ENCODE measurements around the gene USP53. TPM values are rescaled to one million over a fixed set of nuclear protein-coding genes. Genes with fewer than 3 reads are reported as not detected.
"Not testable (repeated sequence)": the region's sequence is repeated elsewhere in the genome, so short reads cannot be mapped to it uniquely, and the experiment has no call there.

The USP53 gene
- polyA plus RNA-seq, 4 donors: 34.0 to 46.2 (median 39.2) TPM

GRCh38 chr4:119227690-119228089, 15.2 kb downstream of the USP53 start:
- DNase-seq (ENCODE audit: low read depth in 4 of 4, low spot score in 2 of 4): no peak

GRCh38 chr4:119228406-119228805, 15.9 kb downstream of the USP53 start:
- no peak for DNase-seq (ENCODE audit: low read depth in 4 of 4, low spot score in 2 of 4)

GRCh38 chr4:119229908-119230687, 17.6 kb downstream of the USP53 start:
- no peak for DNase-seq (ENCODE audit: low read depth in 4 of 4, low spot score in 2 of 4)

- DNase-seq (ENCODE audit: low read depth in 4 of 4, low spot score in 2 of 4): no peak
Observed at GRCh38 chr4:119231491-119231890, 19.0 kb downstream of the USP53 start.

DNA sequence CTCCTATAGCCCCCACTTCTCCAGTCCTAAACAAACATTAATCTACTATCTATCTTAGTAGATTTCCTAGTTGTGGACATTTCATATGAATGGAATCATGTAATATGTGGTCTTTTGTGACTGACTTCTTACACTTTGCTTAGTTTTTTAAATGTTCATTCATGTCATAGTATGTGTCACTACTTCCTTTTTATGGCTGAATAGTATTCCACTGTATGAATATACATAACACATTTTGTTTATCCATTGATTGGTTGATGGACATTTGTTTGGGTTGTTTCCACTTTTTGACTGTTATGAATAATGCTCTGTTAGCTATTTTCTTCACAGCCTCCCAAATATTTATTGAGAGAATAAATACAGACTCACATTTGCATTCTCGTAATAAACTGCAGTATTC, 19.8 kb downstream of the USP53 start:
- no peak for DNase-seq (ENCODE audit: low read depth in 4 of 4, low spot score in 2 of 4)

DNA sequence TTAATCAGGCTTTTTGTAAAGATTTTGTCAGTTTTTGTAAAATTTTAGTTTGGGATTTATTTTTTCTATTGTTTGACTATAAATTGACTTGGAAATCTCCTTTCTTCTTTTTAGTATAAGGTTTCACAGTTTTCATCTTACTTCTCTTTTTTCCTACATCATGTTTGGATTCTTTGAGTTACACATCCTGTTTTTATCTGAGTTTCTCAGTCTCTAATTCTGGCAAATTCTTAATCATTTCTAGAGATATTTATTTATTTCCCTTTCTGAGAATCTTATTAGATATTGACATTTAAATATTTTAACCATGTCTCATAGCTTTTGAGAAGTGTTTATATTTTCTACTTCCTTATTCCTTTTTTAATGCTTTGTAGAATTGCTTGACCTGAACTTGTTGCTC, 20.7 kb downstream of the USP53 start:
- DNase-seq (ENCODE audit: low read depth in 4 of 4, low spot score in 2 of 4): no peak

- DNase-seq (ENCODE audit: low read depth in 4 of 4, low spot score in 2 of 4): no peak
Observed at GRCh38 chr4:119233750-119234149, 21.2 kb downstream of the USP53 start.

GRCh38 chr4:119237201-119237600, 24.7 kb downstream of the USP53 start:
- no peak for DNase-seq (ENCODE audit: low read depth in 4 of 4, low spot score in 2 of 4)

DNA sequence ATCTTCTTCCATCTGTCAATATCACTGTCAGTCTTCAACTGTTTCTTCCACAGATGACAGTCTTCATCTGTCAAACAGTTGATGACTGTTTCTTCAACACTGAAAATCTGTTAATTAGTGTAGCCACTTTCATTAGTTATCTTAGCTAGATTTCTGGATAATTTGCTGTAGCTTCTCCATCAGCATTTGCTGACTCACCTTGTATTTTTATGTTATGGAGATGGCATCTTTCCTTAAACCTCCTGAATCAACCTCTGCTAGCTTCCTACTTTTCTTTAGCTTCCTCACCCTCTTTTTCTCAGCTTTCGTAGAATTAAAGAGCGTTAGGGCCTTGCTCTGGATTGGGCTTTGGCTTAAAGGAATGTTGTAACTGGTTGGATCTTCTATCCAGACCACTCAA, 25.1 kb downstream of the USP53 start:
- no peak for DNase-seq (ENCODE audit: low read depth in 4 of 4, low spot score in 2 of 4)

DNA sequence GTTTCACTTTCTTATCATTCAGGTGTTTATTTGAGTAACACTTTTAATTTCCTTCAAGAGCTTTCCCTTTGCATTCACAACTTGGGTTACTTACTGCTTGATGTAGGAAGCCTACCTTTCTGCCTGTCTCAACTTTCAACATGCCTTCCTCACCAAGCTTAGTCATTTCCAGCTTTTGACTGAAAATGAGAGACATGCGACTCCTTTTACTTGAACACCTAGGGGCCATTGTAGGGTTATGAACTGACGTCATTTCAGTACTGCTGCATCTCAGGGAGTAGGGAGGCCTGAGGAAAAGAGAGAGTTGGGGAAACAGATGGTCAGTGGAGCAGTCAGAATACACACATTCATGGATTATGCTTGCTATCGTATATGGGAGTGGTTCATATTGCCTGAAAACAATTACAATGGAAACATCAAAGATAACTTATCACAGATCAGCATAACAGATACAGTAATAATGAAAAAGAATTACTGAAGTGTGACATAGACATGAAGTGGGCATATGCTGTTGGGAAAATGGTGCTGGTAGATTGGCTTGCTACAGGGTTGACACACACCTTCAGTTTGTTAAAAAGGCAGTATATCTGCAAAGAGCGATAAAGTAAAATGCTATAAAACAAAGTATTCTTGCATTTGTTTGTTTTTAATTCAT, 25.7 kb downstream of the USP53 start:
- DNase-seq (ENCODE audit: low read depth in 4 of 4, low spot score in 2 of 4): no peak

DNA sequence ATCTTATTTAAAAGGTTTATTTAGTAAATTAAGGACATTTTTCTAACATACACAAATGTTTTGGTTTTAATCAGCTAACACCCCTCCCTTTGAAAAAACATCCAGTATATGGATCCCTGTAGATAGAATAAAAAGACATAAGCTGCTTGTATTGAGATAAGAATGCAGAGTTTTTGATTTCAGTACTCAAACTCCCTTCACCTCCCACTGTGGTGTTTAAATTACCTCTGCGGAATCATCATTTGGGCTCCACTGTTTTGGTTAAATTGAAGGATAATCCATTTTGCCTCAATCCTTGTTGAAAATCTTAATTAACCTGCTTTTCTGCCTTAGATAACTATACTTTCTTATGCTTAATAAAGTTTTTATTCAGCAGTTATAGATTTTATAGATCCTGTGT, 27.6 kb downstream of the USP53 start:
- no peak for DNase-seq (ENCODE audit: low read depth in 4 of 4, low spot score in 2 of 4)

- DNase-seq (ENCODE audit: low read depth in 4 of 4, low spot score in 2 of 4): no peak
Observed at GRCh38 chr4:119240568-119240967, 28.1 kb downstream of the USP53 start.

- no peak for DNase-seq (ENCODE audit: low read depth in 4 of 4, low spot score in 2 of 4)
Observed at GRCh38 chr4:119242417-119242816, 29.9 kb downstream of the USP53 start.

DNA sequence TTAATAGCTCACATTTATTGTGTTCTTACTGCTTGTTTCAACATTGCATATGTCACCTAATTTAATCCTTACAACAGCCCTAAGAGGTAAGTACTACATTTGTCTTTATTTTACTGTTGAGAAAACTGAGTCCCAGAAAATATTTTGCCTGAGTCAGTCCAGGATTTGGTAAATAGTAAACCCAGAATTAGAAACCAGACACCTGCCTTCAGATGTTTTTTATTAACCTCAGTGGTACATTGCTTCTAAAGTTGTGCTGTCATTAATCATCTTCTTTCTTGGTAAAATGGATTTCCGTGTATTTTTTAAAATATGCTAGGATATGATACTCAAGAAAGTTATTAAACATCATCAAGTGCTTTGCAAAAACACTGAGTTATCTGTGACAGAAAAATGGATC, 31.4 kb downstream of the USP53 start:
- DNase-seq (ENCODE audit: low read depth in 4 of 4, low spot score in 2 of 4): no peak

- DNase-seq (ENCODE audit: low read depth in 4 of 4, low spot score in 2 of 4): no peak
Observed at GRCh38 chr4:119244344-119244743, 31.8 kb downstream of the USP53 start.

GRCh38 chr4:119244832-119245231, 32.3 kb downstream of the USP53 start:
- DNase-seq (ENCODE audit: low read depth in 4 of 4, low spot score in 2 of 4): no peak

GRCh38 chr4:119246177-119246733, 33.7 kb downstream of the USP53 start:
- no peak for DNase-seq (ENCODE audit: low read depth in 4 of 4, low spot score in 2 of 4)

DNA sequence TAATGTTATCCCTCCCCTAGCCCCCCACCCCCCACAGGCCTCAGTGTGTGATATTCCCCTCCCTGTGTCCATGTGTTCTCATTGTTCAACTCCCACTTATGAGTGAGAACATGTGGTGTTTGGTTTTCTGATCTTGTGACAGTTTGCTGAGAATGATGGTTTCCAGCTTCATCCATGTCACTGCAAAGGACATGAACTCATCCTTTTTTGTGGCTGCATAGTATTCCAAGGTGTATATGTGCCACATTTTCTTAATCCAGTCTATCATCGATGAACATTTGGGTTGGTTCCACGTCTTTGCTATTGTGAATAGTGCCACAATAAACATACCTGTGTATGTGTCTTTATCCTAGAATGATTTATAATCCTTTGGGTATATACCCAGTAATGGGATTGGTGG, 38.5 kb downstream of the USP53 start:
- not testable (repeated sequence) for DNase-seq (ENCODE audit: low read depth in 4 of 4, low spot score in 2 of 4)

DNA sequence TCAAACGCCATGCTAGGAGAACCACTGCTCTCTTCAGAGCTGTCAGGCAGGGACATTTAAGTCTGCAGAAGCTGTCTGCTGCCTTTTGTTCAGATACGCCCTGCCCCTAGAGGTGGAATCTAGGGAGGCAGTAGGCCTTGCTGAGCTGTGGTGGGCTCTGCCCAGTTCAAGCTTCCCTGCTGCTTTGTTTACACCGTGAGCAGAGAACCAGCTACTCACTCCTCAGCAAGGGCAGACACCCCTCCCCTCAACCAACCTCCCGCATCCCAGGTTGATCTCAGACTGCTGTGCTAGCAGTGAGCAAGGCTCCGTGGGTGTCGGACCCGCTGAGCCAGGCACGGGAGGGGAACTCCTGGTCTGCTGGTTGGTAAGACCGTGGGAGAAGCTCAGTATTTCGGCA, 42.7 kb downstream of the USP53 start:
- DNase-seq (ENCODE audit: low read depth in 4 of 4, low spot score in 2 of 4): not testable (repeated sequence)

DNA sequence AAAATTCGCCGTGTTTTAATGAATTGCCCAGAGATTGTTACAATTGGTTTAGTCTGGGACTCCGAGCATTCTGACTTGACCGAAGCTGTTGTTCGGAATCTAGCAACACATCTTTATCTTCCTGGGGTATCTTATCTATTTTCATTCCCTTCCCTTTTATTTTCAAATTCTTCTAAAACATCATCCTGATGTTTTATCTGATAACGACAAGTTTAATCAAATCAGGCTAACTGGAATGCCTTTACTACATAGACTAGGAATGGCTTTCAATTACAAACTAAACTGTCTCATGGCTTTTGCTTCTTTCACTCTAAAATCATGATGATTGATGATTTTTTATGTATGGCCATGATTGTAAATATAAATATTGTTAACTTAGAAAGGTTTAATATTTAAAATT, 48.0 kb downstream of the USP53 start:
- DNase-seq (ENCODE audit: low read depth in 4 of 4, low spot score in 2 of 4): no peak

- DNase-seq (ENCODE audit: low read depth in 4 of 4, low spot score in 2 of 4): no peak
Observed at GRCh38 chr4:119261986-119262385, 49.5 kb downstream of the USP53 start.

DNA sequence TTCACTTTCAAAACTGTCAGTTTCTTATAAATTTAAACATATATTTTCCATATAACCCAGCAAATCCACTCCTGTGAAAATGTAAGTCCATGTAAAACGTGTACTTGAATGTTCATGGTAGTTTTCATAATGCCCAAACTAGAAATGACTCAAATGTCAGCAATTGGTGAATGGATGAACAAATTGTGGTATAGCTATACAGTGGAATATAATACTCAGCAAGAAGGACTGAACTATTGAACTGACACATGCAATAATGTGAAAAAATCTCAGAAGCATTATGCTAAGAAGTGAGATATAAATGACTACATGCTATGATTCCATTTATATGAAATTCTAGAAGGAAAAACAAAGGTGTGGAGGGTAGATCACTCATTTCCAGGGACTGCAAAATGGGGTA, 52.2 kb downstream of the USP53 start:
- DNase-seq (ENCODE audit: low read depth in 4 of 4, low spot score in 2 of 4): no peak
